Measurements from ENCODE around the gene CMTM7.
"Not testable (repeated sequence)": the region's sequence is repeated elsewhere in the genome, so short reads cannot be mapped to it uniquely, and the experiment has no call there.

DNA sequence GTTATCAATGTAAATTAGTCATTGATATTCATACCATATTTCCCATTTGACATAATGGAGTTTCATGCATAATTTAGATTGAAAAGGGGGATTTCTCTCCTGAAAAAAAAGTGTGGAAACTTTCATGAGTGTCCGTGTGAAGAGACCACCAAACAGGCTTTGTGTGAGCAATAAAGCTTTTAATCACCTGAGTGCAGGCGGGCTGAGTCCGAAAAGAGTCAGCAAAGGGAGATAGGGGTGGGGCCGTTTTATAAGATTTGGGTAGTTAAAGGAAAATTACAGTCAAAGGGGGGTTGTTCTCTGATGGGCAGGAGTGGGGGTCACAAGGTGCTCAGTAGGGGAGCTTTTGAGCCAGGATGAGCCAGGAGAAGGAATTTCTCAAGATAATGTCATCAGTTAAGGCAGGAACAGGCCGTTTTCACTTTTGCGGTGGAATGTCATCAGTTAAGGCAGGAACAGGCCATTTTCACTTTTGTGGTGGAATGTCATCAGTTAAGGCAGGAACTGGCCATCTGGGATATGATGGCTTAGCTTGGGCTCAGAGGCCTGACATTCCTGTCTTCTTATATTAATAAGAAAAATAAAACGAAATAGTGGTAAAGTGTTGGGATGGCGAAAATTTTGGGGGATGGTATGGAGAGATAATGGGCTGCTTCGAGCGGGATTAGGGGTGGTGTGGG, 69.3 kb downstream of the CMTM7 start:
- TF ChIP-seq POLR2A (IDR thresholded peaks at IDR 0.05) = not testable (repeated sequence)
- TF ChIP-seq, protein P1, sequence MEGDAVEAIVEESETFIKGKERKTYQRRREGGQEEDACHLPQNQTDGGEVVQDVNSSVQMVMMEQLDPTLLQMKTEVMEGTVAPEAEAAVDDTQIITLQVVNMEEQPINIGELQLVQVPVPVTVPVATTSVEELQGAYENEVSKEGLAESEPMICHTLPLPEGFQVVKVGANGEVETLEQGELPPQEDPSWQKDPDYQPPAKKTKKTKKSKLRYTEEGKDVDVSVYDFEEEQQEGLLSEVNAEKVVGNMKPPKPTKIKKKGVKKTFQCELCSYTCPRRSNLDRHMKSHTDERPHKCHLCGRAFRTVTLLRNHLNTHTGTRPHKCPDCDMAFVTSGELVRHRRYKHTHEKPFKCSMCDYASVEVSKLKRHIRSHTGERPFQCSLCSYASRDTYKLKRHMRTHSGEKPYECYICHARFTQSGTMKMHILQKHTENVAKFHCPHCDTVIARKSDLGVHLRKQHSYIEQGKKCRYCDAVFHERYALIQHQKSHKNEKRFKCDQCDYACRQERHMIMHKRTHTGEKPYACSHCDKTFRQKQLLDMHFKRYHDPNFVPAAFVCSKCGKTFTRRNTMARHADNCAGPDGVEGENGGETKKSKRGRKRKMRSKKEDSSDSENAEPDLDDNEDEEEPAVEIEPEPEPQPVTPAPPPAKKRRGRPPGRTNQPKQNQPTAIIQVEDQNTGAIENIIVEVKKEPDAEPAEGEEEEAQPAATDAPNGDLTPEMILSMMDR (IDR thresholded peaks at IDR 0.05) = not testable (repeated sequence)

Data from thyroid gland (tissue), 4 donors.